GM18511 (cell line): ENCODE data around the gene DFFA.
"Not testable (repeated sequence)": the region's sequence is repeated elsewhere in the genome, so short reads cannot be mapped to it uniquely, and the experiment has no call there.

Experiments used
- ATAC-seq: cut with Tn5 transposase; IDR thresholded peaks from one replicate; pipeline ENCODE4 v1.9.1; 2021; ENCODE audit warnings: mild to moderate bottlenecking, moderate library complexity; ENCODE audit not compliant: unreplicated experiment

Gene DFFA

GRCh38 chr1:10506046-10506676 is 33.8 kb upstream of the DFFA start:
- not testable (repeated sequence) for ATAC-seq

- no peak for ATAC-seq
Observed at GRCh38 chr1:10504249-10504648, 31.9 kb upstream of the DFFA start.

- no peak for ATAC-seq
Observed at GRCh38 chr1:10502206-10502605, 29.9 kb upstream of the DFFA start.

GRCh38 chr1:10498231-10498630 is 25.9 kb upstream of the DFFA start:
- no peak for ATAC-seq

GRCh38 chr1:10497109-10497508 is 24.8 kb upstream of the DFFA start:
- no peak for ATAC-seq

- no peak for ATAC-seq
Observed at GRCh38 chr1:10495952-10496351, 23.6 kb upstream of the DFFA start.

GRCh38 chr1:10495475-10495817 is 23.1 kb upstream of the DFFA start:
- no peak for ATAC-seq

GRCh38 chr1:10494754-10495474 is 22.6 kb upstream of the DFFA start:
- ATAC-seq = peak; percentile 80

GRCh38 chr1:10494418-10494753 is 22.1 kb upstream of the DFFA start:
- peak; percentile 9 for ATAC-seq

- no peak for ATAC-seq
Observed at GRCh38 chr1:10490286-10490970, 18.1 kb upstream of the DFFA start.

GRCh38 chr1:10489291-10490055 is 17.1 kb upstream of the DFFA start:
- no peak for ATAC-seq

GRCh38 chr1:10484521-10484920 is 12.2 kb upstream of the DFFA start:
- no peak for ATAC-seq

GRCh38 chr1:10480614-10481013 is 8.3 kb upstream of the DFFA start:
- ATAC-seq = no peak

GRCh38 chr1:10479296-10479695 is 7.0 kb upstream of the DFFA start:
- ATAC-seq = no peak

- no peak for ATAC-seq
Observed at GRCh38 chr1:10475510-10475909, 3.2 kb upstream of the DFFA start.

GRCh38 chr1:10474613-10475507 is 2.5 kb upstream of the DFFA start, which contains the start of gene PEX14:
PEX14 (plus strand) TSS chr1:10474950; CDS start chr1:10474967, 17 bp downstream.
- ATAC-seq = peak; percentile 70

GRCh38 chr1:10474309-10474612 is 1.9 kb upstream of the DFFA start:
- ATAC-seq = not testable (repeated sequence)

GRCh38 chr1:10473145-10473765 is 926 bp upstream of the DFFA start:
- ATAC-seq = no peak

- ATAC-seq = no peak
Observed at GRCh38 chr1:10471411-10472219, 714 bp downstream of the DFFA start.
